ENCODE data around the gene ASB14.

Gene ASB14

DNA sequence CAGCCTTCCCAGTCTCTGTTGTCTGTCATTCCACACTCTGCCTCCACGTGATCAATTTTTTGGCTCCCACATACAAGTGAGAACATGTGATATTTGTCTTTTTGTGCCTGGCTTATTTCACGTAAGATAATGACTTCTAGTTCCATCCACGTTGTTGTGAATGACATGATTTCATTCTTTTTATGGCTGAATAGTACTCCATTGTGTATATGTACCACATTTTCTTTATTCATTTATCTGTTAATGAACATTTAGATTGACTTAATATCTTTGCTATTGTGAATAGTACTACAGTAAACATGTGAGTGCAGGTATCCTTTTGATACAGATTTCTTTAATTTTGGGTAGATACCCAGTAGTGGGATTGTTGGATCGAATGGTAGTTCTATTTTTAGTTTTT is 31.4 kb downstream of the ASB14 start:
- DNase-seq (ENCODE audit: low read depth in 2 of 2): no peak

DNA sequence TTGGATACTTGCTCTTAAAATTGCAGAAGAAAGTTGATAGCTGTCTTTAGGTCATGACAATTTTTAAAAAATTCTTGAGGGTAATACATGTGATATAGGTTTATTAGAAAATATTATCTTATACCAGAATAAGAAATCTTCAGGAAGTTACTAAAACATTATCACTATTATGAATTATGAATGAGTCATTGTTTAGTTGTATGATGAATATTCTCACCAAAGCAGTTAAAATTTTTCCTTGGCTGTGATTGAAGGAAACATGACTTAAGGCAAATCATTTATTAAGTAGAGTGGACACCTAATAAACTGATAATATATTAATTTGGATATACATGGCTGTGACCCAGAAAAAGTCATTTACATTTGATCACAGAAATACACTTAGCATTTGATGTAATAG is 34.8 kb downstream of the ASB14 start:
- DNase-seq (ENCODE audit: low read depth in 2 of 2): no peak

DNA sequence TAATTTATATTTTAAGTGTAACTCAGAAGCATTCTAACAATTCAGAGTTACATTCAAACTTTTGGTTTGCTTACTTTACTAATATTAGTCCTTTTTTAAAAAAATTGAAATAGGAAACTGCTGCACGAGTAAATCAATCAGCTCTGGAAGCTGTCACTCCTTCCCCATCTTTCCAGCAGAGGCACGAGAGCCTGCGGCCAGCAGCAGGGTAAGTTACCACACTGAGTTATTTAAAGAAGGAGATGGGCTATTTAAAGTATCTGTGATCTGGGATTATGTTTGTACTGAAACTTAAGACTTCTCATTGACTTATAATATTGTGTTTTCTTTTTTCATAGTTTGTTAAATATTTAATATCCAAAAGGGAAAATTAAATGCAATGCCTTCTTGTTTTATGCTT is 35.6 kb downstream of the ASB14 start:
- DNase-seq (ENCODE audit: low read depth in 2 of 2): no peak

DNA sequence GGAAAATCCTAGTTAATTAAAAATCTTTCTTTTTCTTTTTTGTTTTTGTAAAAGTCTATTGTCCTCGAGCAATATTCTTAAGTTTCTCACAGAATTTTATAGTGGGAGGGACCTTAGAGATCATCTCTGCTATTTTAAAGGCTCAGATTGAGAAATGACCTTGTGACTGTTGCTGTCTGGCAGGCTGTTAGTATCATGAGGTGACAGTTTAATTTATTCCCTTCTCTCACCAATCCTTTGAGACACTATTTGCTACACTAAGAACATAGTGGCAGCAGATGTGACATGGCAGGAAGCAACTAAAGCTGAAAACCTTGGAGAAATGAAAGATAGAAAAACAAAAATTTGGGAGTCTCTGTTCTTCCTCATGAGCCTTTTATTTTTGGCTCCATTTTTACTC is 40.1 kb downstream of the ASB14 start:
- no peak for DNase-seq (ENCODE audit: low read depth in 2 of 2)

DNA sequence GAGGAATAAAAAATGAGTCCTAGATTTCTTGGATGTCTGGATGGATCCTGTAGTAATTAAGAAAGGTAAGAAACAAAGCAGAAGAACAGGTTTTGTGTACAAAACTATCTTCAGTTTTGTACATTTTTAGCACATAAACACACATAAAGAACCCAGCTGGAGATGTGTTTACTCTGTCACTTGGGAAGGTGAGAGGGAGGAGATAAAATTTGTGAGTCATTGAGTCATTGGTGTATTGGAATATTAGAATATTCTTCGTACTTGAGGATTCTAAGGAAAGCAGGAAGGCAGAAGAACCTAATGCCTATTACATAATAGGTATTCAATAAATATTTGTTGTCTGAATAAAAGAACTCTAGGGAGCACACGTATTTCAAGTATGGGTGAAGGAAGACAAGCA is 47.5 kb downstream of the ASB14 start:
- no peak for DNase-seq (ENCODE audit: low read depth in 2 of 2)

DNA sequence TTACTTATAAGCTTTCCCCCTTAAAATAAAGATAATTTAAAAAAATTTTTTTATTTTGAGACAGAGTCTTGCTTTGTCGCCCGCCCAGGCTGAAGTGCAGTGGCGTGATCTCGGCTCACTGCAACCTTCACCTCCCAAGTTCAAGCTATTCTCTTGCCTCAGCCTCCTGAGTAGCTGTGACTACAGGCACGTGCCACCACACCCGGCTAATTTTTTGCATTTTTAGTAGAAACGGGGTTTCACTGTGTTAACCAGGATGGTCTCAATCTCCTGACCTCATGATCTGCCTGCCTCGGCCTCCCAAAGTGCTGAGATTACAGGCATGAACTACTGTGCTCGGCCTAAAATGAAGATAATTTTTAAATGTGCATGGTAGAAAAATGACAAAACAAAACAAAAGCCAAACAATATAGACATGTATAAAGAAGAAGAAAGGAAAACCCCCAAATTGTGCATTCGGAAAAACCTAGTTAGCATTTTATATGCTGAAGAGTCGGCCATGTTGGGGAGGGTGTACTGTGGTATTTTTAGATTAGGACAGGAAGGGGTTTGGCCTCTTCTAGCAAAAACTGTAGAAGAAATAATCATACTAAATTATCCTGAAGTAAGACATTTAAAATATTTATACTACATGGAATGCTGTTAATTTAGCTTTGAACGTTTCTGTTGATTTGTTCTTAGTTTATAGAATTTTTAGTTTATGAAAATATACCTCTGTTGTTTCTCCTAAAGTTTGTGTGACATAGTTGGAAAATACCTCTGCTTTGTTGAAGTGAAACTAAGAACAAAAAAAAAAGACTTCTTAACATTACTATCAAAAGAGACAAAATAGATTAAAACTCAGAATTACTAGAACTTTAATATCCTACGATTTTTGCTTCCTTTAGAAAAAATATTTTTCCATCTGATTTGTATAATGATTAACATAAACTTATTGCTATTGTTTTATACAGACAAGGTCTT is 57.6 kb downstream of the ASB14 start:
- no peak for DNase-seq (ENCODE audit: low read depth in 2 of 2)

DNA sequence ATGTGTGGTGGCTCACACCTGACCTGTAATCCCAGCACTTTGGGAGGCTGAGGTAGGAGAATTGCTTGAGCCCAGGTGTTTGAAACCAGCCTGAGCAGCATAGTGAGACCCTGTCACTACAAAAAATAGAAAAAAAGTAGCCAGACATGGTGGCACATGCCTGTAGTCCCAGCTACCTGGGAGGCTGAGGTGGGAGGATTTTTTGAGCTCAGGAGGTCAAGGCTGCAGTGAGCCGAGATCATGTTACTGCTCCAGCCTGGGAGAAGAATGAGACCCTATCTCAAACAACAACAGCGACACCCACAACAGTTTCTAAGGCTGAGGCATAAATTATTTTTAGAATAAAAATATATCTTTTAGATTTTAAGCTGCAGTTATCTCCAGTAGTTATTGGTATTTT is 58.7 kb downstream of the ASB14 start:
- DNase-seq (ENCODE audit: low read depth in 2 of 2): no peak

DNA sequence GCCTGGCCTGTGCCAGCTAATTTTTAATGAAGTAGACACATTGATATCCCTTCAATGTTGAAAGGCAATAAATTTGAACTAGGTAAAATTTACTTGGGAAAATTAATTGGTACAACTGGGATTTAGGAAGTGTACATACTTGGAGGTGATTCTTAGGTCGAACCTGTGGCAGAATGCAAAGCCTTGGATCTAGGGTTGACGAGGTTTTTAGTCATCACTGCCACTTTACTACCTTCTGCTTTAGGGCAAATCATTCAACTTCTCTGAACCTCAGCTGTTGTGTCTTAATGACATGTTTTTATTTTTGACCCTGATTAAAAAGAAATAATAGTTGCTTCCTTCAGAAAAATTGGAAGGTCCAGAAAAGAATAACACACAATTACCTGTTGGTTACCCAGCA is 62.5 kb downstream of the ASB14 start:
- no peak for DNase-seq (ENCODE audit: low read depth in 2 of 2)

DNA sequence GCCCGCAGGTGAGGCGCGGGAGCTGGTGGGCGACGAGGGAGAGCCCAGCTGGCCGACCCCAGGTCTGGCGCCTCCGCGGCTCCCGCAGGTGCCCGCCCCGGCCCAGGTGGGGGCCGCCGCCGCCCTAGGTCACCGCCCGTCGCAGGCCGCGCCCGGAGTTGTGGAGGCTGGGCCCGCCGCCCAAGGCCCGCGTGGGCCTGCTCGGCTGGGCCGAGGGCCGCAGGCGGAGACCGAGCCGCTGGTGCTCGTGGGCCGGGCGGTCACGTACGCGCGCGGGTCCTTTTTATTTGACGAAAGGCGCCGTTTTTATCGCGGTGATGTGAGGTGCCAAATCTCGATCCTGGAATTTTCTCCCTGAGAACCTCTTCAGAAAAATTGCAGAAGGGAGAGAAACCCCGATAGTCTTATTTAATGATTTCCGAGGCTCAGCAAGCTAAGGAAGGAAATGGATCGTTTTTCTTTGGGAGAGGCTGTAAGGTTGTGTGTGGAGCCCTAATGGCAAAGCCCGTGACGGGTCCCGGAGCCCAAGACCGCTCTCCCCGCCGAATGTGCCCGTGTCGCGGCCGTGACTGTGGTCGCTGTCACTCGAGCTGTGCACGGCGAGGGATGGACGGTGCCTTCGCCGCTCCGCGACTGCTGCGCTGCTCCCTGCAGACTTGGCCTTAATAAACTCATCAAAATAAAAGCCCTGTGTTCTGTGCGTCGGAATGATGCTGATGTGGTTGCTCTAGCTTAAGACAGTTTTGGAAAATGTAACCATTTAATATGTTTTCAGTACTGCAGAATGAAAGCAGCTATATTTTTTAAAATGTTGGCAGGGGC is 64.3 kb downstream of the ASB14 start:
- peak; percentile 20 to 27 for DNase-seq (ENCODE audit: low read depth in 2 of 2)

DNA sequence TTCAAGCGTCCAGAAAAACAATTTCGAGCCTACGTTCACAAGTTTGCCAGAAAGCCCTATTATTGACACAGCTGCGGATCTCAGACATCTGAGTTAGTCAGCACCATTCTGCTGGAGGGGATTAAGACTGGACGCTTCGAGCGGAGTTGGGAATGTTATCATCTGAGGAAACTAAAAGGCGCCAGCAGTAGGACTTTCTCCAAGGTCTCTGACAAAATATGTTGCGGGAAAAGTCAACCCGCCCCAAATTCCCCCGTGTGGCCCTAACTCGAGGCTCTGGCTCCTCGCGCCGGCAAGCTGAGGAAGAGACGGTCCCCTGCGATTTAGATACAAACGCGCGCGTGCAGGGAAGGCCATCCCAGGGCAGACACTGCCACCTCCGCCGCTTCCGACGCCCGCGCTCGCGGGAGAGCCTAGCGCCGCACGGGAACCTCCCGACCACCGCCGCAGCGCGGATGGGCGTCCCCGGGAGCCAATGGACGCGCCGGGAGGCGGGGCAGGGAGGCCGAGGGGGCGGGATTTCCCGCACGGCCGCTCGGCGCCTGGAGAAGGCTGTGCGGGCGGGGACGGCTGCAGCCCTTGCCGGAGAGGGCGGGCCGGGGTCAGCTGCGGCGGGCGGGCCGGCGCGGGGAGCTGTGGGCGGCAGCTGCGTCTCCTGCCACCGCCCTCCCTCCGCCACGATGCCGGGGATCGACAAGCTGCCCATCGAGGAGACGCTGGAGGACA is 65.1 kb downstream of the ASB14 start, which contains the start of gene APPL1:
TSS of gene APPL1 (plus strand) at position 526 of the 726 bp plus-strand sequence. CDS start at position 681, 155 bp downstream.
- DNase-seq (ENCODE audit: low read depth in 2 of 2): peak; percentile 86 to 90

DNA sequence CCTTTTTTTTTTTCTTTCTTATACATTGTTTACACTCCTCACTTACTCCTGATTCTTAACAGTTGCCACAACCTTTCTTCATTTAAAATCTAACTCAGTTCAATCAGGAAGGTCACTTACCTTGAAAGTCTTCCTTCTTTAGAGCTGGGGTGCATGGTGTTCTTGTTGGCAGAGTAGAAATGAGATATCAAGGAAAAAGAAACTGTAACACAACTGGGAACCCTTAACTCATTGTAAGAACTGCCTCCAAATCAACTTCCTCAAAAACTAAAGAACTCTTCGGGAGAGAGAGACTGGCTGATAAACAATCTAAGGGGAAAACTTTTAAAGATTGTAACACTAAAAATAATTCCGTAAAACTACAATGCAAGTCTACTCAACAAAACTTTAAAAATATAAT is 66.3 kb downstream of the ASB14 start:
- no peak for DNase-seq (ENCODE audit: low read depth in 2 of 2)

DNA sequence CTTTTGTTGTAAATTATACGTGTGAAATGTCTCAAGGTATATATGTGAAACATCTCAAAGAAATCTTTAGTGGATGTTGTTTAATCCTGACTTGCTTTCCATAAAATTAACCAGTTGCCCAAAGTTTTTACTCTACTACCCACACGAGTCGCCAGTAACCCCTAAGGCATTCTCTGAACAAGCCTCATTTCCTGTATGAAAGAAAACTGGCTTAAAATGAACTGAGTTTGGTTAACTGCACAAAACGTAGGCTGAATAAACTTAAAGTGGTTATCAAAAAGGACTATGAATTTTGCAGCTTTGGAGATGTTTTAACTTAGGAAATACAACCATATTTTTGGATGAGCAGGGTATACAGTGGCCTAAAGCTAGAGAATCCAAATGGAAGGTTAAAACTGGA is 67.6 kb downstream of the ASB14 start:
- no peak for DNase-seq (ENCODE audit: low read depth in 2 of 2)

DNA sequence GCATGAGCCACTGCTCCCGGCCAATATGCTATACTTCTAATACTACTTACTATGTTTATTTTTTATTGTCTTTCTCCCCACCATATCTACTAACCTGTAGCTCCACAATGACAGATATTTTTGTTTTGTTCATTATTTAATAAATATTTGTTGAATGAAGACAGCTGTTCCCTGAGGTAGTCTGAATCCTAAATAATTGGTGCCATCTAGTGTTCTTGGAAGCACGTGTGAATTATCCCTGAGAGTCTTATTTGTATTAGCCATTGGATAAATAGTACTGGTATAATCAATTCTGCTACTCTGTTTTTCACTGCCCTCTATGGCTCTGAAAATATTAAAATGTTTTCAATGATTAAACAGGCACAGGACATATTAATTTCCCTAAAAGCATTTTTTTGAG is 70.6 kb downstream of the ASB14 start:
- no peak for DNase-seq (ENCODE audit: low read depth in 2 of 2)

Measured in stimulated activated CD8-positive, alpha-beta memory T cell treated with anti-CD3 and anti-CD28 coated beads, Interleukin-2, amount 100 ng/mL, for 48 hours (primary cell).